ENCODE measurements around the gene RAB7A.

The RAB7A gene

GRCh38 chr3:128726023-128727016, at the start of gene RAB7A:
Gene RAB7A, plus strand, starts transcription at chr3:128726183. Its CDS starts 69,185 bp downstream, at chr3:128795368.
- peak; percentile 97 to 98 for DNase-seq (ENCODE audit: low read depth in 1 of 2, low spot score in 1 of 2)
- in situ Hi-C loops (cut with HindIII; ENCODE audit: low pct_unique_long_range_greater_than_20kb, low sequenced_read_pairs): no loop called here
- no peak for TF ChIP-seq JUND (IDR thresholded peaks at IDR 0.05; ENCODE audit: low read depth)

GRCh38 chr3:128679338-128679737, 46.6 kb upstream of the RAB7A start:
- no peak for DNase-seq (ENCODE audit: low read depth in 1 of 2, low spot score in 1 of 2)
- TF ChIP-seq JUND (IDR thresholded peaks at IDR 0.05; ENCODE audit: low read depth): no peak
- in situ Hi-C loops (cut with HindIII; ENCODE audit: low pct_unique_long_range_greater_than_20kb, low sequenced_read_pairs): no loop called here

- peak; percentile 92 to 98 for DNase-seq (ENCODE audit: low read depth in 1 of 2, low spot score in 1 of 2)
- TF ChIP-seq JUND (IDR thresholded peaks at IDR 0.05; ENCODE audit: low read depth): no peak
- in situ Hi-C loops (cut with HindIII; ENCODE audit: low pct_unique_long_range_greater_than_20kb, low sequenced_read_pairs): no loop called here
Observed at GRCh38 chr3:128680603-128681368, 45.2 kb upstream of the RAB7A start.

GRCh38 chr3:128681369-128681829, 44.6 kb upstream of the RAB7A start:
- in situ Hi-C loops (cut with HindIII; ENCODE audit: low pct_unique_long_range_greater_than_20kb, low sequenced_read_pairs): no loop called here
- no peak for DNase-seq (ENCODE audit: low read depth in 1 of 2, low spot score in 1 of 2)
- TF ChIP-seq JUND (IDR thresholded peaks at IDR 0.05; ENCODE audit: low read depth): no peak

GRCh38 chr3:128683957-128684356, 42.0 kb upstream of the RAB7A start:
- in situ Hi-C loops (cut with HindIII; ENCODE audit: low pct_unique_long_range_greater_than_20kb, low sequenced_read_pairs): no loop called here
- TF ChIP-seq JUND (IDR thresholded peaks at IDR 0.05; ENCODE audit: low read depth): no peak
- DNase-seq (ENCODE audit: low read depth in 1 of 2, low spot score in 1 of 2): no peak

- DNase-seq (ENCODE audit: low read depth in 1 of 2, low spot score in 1 of 2): no peak
- in situ Hi-C loops (cut with HindIII; ENCODE audit: low pct_unique_long_range_greater_than_20kb, low sequenced_read_pairs): no loop called here
- no peak for TF ChIP-seq JUND (IDR thresholded peaks at IDR 0.05; ENCODE audit: low read depth)
Observed at GRCh38 chr3:128684986-128685726, 40.8 kb upstream of the RAB7A start.

- in situ Hi-C loops (cut with HindIII; ENCODE audit: low pct_unique_long_range_greater_than_20kb, low sequenced_read_pairs): no loop called here
- TF ChIP-seq JUND (IDR thresholded peaks at IDR 0.05; ENCODE audit: low read depth): no peak
Observed at GRCh38 chr3:128686465-128686864, 39.5 kb upstream of the RAB7A start.

GRCh38 chr3:128689060-128689459, 36.9 kb upstream of the RAB7A start:
- in situ Hi-C loops (cut with HindIII; ENCODE audit: low pct_unique_long_range_greater_than_20kb, low sequenced_read_pairs): no loop called here
- no peak for TF ChIP-seq JUND (IDR thresholded peaks at IDR 0.05; ENCODE audit: low read depth)
- no peak for DNase-seq (ENCODE audit: low read depth in 1 of 2, low spot score in 1 of 2)

More at GRCh38 chr3:128686465-128686864, 39.5 kb upstream of the RAB7A start:
- no peak for DNase-seq (ENCODE audit: low read depth in 1 of 2, low spot score in 1 of 2)

GRCh38 chr3:128693696-128694095, 32.3 kb upstream of the RAB7A start:
- no peak for DNase-seq (ENCODE audit: low read depth in 1 of 2, low spot score in 1 of 2)
- no peak for TF ChIP-seq JUND (IDR thresholded peaks at IDR 0.05; ENCODE audit: low read depth)
- in situ Hi-C loops (cut with HindIII; ENCODE audit: low pct_unique_long_range_greater_than_20kb, low sequenced_read_pairs): no loop called here

- DNase-seq (ENCODE audit: low read depth in 1 of 2, low spot score in 1 of 2): no peak
- in situ Hi-C loops (cut with HindIII; ENCODE audit: low pct_unique_long_range_greater_than_20kb, low sequenced_read_pairs): no loop called here
- no peak for TF ChIP-seq JUND (IDR thresholded peaks at IDR 0.05; ENCODE audit: low read depth)
Observed at GRCh38 chr3:128697341-128697740, 28.6 kb upstream of the RAB7A start.

GRCh38 chr3:128698211-128699047, 27.6 kb upstream of the RAB7A start:
- DNase-seq (ENCODE audit: low read depth in 1 of 2, low spot score in 1 of 2): peak; percentile 43 to 67
- TF ChIP-seq JUND (IDR thresholded peaks at IDR 0.05; ENCODE audit: low read depth): no peak
- in situ Hi-C loops (cut with HindIII; ENCODE audit: low pct_unique_long_range_greater_than_20kb, low sequenced_read_pairs): no loop called here

Measured in T47D (cell line).